GM12892 (cell line): ENCODE data around the gene DGCR2.

Experiments used
- POLR2A ChIP-seq: IDR thresholded peaks from 2 replicates; pipeline ENCODE4 v1.6.1; 2011; ENCODE audit warnings: low read depth, low read length, control low read depth
- POLR2AphosphoS5 ChIP-seq: IDR thresholded peaks from 2 replicates; pipeline ENCODE4 v1.6.1; 2011; ENCODE audit warnings: low read depth, low read length, control low read depth
- TAF1 ChIP-seq: IDR thresholded peaks from 2 replicates; pipeline ENCODE4 v1.6.1; 2011; ENCODE audit warnings: low read depth, mild to moderate bottlenecking, control low read depth, low read length, borderline replicate concordance

- TF ChIP-seq POLR2A (no peak), TAF1 (no peak), POLR2AphosphoS5 (no peak)
Measured at GRCh38 chr22:19132153-19132552, 9.9 kb upstream of the DGCR2 start.
